Measurements from ENCODE around the gene PFDN4.

The PFDN4 gene

GRCh38 chr20:54199283-54199682, 8.6 kb upstream of the PFDN4 start:
- H4K20me1 ChIP-seq (ENCODE audit: low read depth, low read length): no peaks in the 10 kb centered on the region
- no peak overlapping the region for H3K9ac ChIP-seq (ENCODE audit: low read length)
- H3K9me3 ChIP-seq (ENCODE audit: insufficient read depth, low read length): no peaks in the 10 kb centered on the region
- H3K36me3 ChIP-seq (ENCODE audit: low read length): no peaks in the 10 kb centered on the region
- H2AFZ ChIP-seq (ENCODE audit: low read depth, low read length, severe bottlenecking): no peak overlapping the region
- H3K27ac ChIP-seq (ENCODE audit: low read depth, low read length): no peak overlapping the region
- H3K79me2 ChIP-seq (ENCODE audit: insufficient read depth, low read length): no peaks in the 10 kb centered on the region
- no peak for TF ChIP-seq EZH2phosphoT487 (conservative IDR thresholded peaks at IDR 0.05; ENCODE audit: low read length)
- TF ChIP-seq CTCF (IDR thresholded peaks at IDR 0.05; ENCODE audit: insufficient read depth, low read length, poor library complexity, severe bottlenecking): no peak
- H3K27me3 ChIP-seq (ENCODE audit: low read length): no peaks in the 10 kb centered on the region
- no peak overlapping the region for H3K4me2 ChIP-seq (ENCODE audit: low read depth, low read length, poor library complexity, severe bottlenecking)
- no peaks in the 10 kb centered on the region for H3K9me2 ChIP-seq (replicated peaks; ENCODE audit: insufficient read depth, low read length)
- no peaks in the 10 kb centered on the region for H3F3A ChIP-seq (ENCODE audit: insufficient read depth)
- no peak overlapping the region for H3K4me3 ChIP-seq (ENCODE audit: insufficient read depth, low read length, poor library complexity, severe bottlenecking)

- TF ChIP-seq CTCF (IDR thresholded peaks at IDR 0.05; ENCODE audit: insufficient read depth, low read length, poor library complexity, severe bottlenecking): peak; percentile 74
- no peak for TF ChIP-seq EZH2phosphoT487 (conservative IDR thresholded peaks at IDR 0.05; ENCODE audit: low read length)
- Histone ChIP-seq H4K20me1 (ENCODE audit: low read depth, low read length) (no peaks in the 10 kb centered on the region), H3K9me2 (replicated peaks; ENCODE audit: insufficient read depth, low read length) (no peaks in the 10 kb centered on the region), H3K9ac (ENCODE audit: low read length) (no peak overlapping the region), H3K4me2 (ENCODE audit: low read depth, low read length, poor library complexity, severe bottlenecking) (no peak overlapping the region), H3K27ac (ENCODE audit: low read depth, low read length) (no peak overlapping the region), H3K36me3 (ENCODE audit: low read length) (no peaks in the 10 kb centered on the region), H3K27me3 (ENCODE audit: low read length) (no peaks in the 10 kb centered on the region), H3F3A (ENCODE audit: insufficient read depth) (no peaks in the 10 kb centered on the region), H2AFZ (ENCODE audit: low read depth, low read length, severe bottlenecking) (no peak overlapping the region), H3K9me3 (ENCODE audit: insufficient read depth, low read length) (no peaks in the 10 kb centered on the region), H3K4me3 (ENCODE audit: insufficient read depth, low read length, poor library complexity, severe bottlenecking) (no peak overlapping the region), H3K79me2 (ENCODE audit: insufficient read depth, low read length) (no peaks in the 10 kb centered on the region)
These were observed 8.1 kb upstream of the PFDN4 start for GRCh38 chr20:54199721-54200176.

- H3F3A ChIP-seq (ENCODE audit: insufficient read depth): no peaks in the 10 kb centered on the region
- no peak overlapping the region for H3K27ac ChIP-seq (ENCODE audit: low read depth, low read length)
- TF ChIP-seq CTCF (IDR thresholded peaks at IDR 0.05; ENCODE audit: insufficient read depth, low read length, poor library complexity, severe bottlenecking) (no peak), EZH2phosphoT487 (conservative IDR thresholded peaks at IDR 0.05; ENCODE audit: low read length) (no peak)
- H3K4me2 ChIP-seq (ENCODE audit: low read depth, low read length, poor library complexity, severe bottlenecking): no peak overlapping the region
- H3K36me3 ChIP-seq (ENCODE audit: low read length): no peaks in the 10 kb centered on the region
- no peak overlapping the region for H2AFZ ChIP-seq (ENCODE audit: low read depth, low read length, severe bottlenecking)
- no peak overlapping the region for H3K9ac ChIP-seq (ENCODE audit: low read length)
- H4K20me1 ChIP-seq (ENCODE audit: low read depth, low read length): no peaks in the 10 kb centered on the region
- no peaks in the 10 kb centered on the region for H3K27me3 ChIP-seq (ENCODE audit: low read length)
- H3K9me2 ChIP-seq (replicated peaks; ENCODE audit: insufficient read depth, low read length): no peaks in the 10 kb centered on the region
- H3K79me2 ChIP-seq (ENCODE audit: insufficient read depth, low read length): no peaks in the 10 kb centered on the region
- no peak overlapping the region for H3K4me3 ChIP-seq (ENCODE audit: insufficient read depth, low read length, poor library complexity, severe bottlenecking)
- H3K9me3 ChIP-seq (ENCODE audit: insufficient read depth, low read length): no peaks in the 10 kb centered on the region
These were observed 7.2 kb upstream of the PFDN4 start for GRCh38 chr20:54200487-54201267.
